Measurements from ENCODE around the gene KCNK10.

DNA sequence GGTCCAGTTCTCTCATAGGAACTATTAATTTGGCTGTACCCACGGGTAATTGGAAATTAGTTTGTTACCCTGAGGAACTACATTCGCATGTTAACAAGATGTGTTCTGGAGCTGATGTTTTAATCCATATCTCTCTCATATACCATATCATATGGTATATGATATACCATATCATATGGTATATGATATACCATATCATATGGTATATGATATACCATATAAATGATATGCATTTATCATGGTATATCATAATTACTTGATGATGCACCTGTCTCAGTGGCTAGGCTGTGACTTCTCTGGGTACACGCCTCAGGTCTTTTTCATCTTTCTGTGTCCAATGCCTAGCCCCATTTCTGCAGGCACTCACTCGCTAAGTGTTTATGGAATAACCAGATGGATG, 13.0 kb downstream of the KCNK10 start:
- TF ChIP-seq, protein P1, sequence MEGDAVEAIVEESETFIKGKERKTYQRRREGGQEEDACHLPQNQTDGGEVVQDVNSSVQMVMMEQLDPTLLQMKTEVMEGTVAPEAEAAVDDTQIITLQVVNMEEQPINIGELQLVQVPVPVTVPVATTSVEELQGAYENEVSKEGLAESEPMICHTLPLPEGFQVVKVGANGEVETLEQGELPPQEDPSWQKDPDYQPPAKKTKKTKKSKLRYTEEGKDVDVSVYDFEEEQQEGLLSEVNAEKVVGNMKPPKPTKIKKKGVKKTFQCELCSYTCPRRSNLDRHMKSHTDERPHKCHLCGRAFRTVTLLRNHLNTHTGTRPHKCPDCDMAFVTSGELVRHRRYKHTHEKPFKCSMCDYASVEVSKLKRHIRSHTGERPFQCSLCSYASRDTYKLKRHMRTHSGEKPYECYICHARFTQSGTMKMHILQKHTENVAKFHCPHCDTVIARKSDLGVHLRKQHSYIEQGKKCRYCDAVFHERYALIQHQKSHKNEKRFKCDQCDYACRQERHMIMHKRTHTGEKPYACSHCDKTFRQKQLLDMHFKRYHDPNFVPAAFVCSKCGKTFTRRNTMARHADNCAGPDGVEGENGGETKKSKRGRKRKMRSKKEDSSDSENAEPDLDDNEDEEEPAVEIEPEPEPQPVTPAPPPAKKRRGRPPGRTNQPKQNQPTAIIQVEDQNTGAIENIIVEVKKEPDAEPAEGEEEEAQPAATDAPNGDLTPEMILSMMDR (IDR thresholded peaks at IDR 0.05): no peak
- TF ChIP-seq POLR2AphosphoS5 (IDR thresholded peaks at IDR 0.05) (no peak), POLR2A (IDR thresholded peaks at IDR 0.05) (no peak)
